GM23338 (cell line): ENCODE measurements around the gene SPIC. TPM values are rescaled to one million over a fixed set of nuclear protein-coding genes. Genes with fewer than 3 reads are reported as not detected.

Experiments
- ATAC-seq: fragments of 200-7000 bp; cut with Tn5 transposase; 3 replicates; pipeline ENCODE4 v1.9.1; 2020
- DNase-seq: peaks from one replicate; pipeline ENCODE4 v3.0.0-alpha.2; 2015; ENCODE audit warnings: low spot score
- H2AFZ ChIP-seq: fragments of 200-600 bp; sonication (generic); 2 replicates; pipeline ENCODE4 v1.8.0; 2016; ENCODE audit warnings: antibody characterized with exemption, mild to moderate bottlenecking, moderate library complexity
- H3F3A ChIP-seq: fragments of 200-600 bp; sonication (generic); replicated peaks from 2 replicates; pipeline ENCODE4 v1.8.0; 2017; ENCODE audit warnings: antibody characterized with exemption, mixed run types, low read depth
- H3K27ac ChIP-seq: fragments of 200-600 bp; sonication (generic); 2 replicates; pipeline ENCODE4 v1.6.1; 2016; ENCODE audit warnings: low read depth
- H3K27me3 ChIP-seq: fragments of 200-600 bp; sonication (generic); 2 replicates; pipeline ENCODE4 v1.8.0; 2016; ENCODE audit warnings: mild to moderate bottlenecking, mixed run types, moderate library complexity; ENCODE audit not compliant: insufficient read depth
- H3K36me3 ChIP-seq: fragments of 200-600 bp; sonication (generic); 2 replicates; pipeline ENCODE4 v1.8.0; 2016; ENCODE audit warnings: mild to moderate bottlenecking; ENCODE audit not compliant: insufficient read depth
- H3K4me1 ChIP-seq: fragments of 200-600 bp; sonication (generic); 2 replicates; pipeline ENCODE4 v1.8.0; 2016; ENCODE audit warnings: mild to moderate bottlenecking, moderate library complexity; ENCODE audit not compliant: insufficient read depth
- H3K4me2 ChIP-seq: fragments of 200-600 bp; sonication (generic); 2 replicates; pipeline ENCODE4 v1.7.1; 2017; ENCODE audit warnings: mixed run types
- H3K4me3 ChIP-seq: fragments of 200-600 bp; sonication (generic); 2 replicates; pipeline ENCODE4 v1.6.1; 2016; ENCODE audit warnings: mixed run types
- H3K79me2 ChIP-seq: fragments of 200-600 bp; sonication (generic); replicated peaks from 2 replicates; pipeline ENCODE4 v1.8.0; 2017; ENCODE audit warnings: mild to moderate bottlenecking; ENCODE audit not compliant: insufficient read depth
- H3K9me2 ChIP-seq: fragments of 200-600 bp; sonication (generic); 2 replicates; pipeline ENCODE4 v1.8.0; 2017; ENCODE audit not compliant: insufficient read depth
- H4K20me1 ChIP-seq: fragments of 200-600 bp; sonication (generic); replicated peaks from 2 replicates; pipeline ENCODE4 v1.8.0; 2017; ENCODE audit warnings: mild to moderate bottlenecking; ENCODE audit not compliant: insufficient read depth
- H3K27ac Mint-ChIP-seq: 2 replicates; pipeline ENCODE4 v1.8.0; 2020; ENCODE audit warnings: inconsistent platforms, mild to moderate bottlenecking, moderate library complexity, mixed read lengths
- H3K27me3 Mint-ChIP-seq: 3 replicates; pipeline ENCODE4 v1.8.0; 2022; ENCODE audit warnings: low read depth, mild to moderate bottlenecking, moderate library complexity, mixed read lengths, inconsistent platforms; ENCODE audit not compliant: insufficient read depth, poor library complexity
- H3K36me3 Mint-ChIP-seq: 3 replicates; pipeline ENCODE4 v1.8.0; 2021; ENCODE audit warnings: low read depth, mild to moderate bottlenecking, inconsistent platforms, moderate library complexity, mixed read lengths
- H3K4me1 Mint-ChIP-seq: 3 replicates; pipeline ENCODE4 v1.8.0; 2020; ENCODE audit warnings: mild to moderate bottlenecking, inconsistent platforms, mixed read lengths
- H3K4me3 Mint-ChIP-seq: 3 replicates; pipeline ENCODE4 v1.8.0; 2021; ENCODE audit warnings: moderate library complexity, mild to moderate bottlenecking, inconsistent platforms, mixed read lengths
- H3K9me3 Mint-ChIP-seq: 3 replicates; pipeline ENCODE4 v1.8.0; 2020; ENCODE audit warnings: moderate library complexity, mild to moderate bottlenecking, inconsistent platforms, mixed read lengths
- ETS1 ChIP-seq: IDR thresholded peaks from 2 replicates; pipeline ENCODE4 v1.6.1; 2016; ENCODE audit warnings: antibody characterized with exemption
- JUNB ChIP-seq: IDR thresholded peaks from one replicate; pipeline ENCODE4 v1.6.1; 2016; ENCODE audit warnings: antibody characterized with exemption; ENCODE audit not compliant: unreplicated experiment
- NANOG ChIP-seq: IDR thresholded peaks from 2 replicates; pipeline ENCODE4 v1.6.1; 2016; ENCODE audit warnings: antibody characterized with exemption, borderline replicate concordance
- STAT1 ChIP-seq: IDR thresholded peaks from one replicate; pipeline ENCODE4 v1.6.1; 2016; ENCODE audit warnings: antibody characterized with exemption; ENCODE audit not compliant: unreplicated experiment
- polyA plus RNA-seq: library from polyadenylated mRNA; unstranded; fragments of >200 nt; fragmentation: Nextera tagmentation; extraction: Ambion mirVana; gene quantifications from 2 replicates; pipeline ENCODE4 v1.2.1, GENCODE V29; 2016
- total RNA-seq: library from RNA; depleted of rRNA; stranded (reverse); fragments of >200 nt; shearing (Covaris generic); gene quantifications from 2 replicates; pipeline ENCODE4 v1.2.3, GENCODE V29; 2014
- TF ChIP-seq, protein P1 (sequence below): fragments of 250-450 bp; sonication (Bioruptor Pico); IDR thresholded peaks from 2 replicates; pipeline ENCODE4 v1.5.0; 2020; ENCODE audit warnings: mild to moderate bottlenecking, moderate library complexity

Gene SPIC
- total and polyA plus RNA-seq, 2 experiments from 2014 or later = not detected

GRCh38 chr12:101521136-101521535 is 46.0 kb downstream of the SPIC start (continued):
- TF ChIP-seq, protein P1, sequence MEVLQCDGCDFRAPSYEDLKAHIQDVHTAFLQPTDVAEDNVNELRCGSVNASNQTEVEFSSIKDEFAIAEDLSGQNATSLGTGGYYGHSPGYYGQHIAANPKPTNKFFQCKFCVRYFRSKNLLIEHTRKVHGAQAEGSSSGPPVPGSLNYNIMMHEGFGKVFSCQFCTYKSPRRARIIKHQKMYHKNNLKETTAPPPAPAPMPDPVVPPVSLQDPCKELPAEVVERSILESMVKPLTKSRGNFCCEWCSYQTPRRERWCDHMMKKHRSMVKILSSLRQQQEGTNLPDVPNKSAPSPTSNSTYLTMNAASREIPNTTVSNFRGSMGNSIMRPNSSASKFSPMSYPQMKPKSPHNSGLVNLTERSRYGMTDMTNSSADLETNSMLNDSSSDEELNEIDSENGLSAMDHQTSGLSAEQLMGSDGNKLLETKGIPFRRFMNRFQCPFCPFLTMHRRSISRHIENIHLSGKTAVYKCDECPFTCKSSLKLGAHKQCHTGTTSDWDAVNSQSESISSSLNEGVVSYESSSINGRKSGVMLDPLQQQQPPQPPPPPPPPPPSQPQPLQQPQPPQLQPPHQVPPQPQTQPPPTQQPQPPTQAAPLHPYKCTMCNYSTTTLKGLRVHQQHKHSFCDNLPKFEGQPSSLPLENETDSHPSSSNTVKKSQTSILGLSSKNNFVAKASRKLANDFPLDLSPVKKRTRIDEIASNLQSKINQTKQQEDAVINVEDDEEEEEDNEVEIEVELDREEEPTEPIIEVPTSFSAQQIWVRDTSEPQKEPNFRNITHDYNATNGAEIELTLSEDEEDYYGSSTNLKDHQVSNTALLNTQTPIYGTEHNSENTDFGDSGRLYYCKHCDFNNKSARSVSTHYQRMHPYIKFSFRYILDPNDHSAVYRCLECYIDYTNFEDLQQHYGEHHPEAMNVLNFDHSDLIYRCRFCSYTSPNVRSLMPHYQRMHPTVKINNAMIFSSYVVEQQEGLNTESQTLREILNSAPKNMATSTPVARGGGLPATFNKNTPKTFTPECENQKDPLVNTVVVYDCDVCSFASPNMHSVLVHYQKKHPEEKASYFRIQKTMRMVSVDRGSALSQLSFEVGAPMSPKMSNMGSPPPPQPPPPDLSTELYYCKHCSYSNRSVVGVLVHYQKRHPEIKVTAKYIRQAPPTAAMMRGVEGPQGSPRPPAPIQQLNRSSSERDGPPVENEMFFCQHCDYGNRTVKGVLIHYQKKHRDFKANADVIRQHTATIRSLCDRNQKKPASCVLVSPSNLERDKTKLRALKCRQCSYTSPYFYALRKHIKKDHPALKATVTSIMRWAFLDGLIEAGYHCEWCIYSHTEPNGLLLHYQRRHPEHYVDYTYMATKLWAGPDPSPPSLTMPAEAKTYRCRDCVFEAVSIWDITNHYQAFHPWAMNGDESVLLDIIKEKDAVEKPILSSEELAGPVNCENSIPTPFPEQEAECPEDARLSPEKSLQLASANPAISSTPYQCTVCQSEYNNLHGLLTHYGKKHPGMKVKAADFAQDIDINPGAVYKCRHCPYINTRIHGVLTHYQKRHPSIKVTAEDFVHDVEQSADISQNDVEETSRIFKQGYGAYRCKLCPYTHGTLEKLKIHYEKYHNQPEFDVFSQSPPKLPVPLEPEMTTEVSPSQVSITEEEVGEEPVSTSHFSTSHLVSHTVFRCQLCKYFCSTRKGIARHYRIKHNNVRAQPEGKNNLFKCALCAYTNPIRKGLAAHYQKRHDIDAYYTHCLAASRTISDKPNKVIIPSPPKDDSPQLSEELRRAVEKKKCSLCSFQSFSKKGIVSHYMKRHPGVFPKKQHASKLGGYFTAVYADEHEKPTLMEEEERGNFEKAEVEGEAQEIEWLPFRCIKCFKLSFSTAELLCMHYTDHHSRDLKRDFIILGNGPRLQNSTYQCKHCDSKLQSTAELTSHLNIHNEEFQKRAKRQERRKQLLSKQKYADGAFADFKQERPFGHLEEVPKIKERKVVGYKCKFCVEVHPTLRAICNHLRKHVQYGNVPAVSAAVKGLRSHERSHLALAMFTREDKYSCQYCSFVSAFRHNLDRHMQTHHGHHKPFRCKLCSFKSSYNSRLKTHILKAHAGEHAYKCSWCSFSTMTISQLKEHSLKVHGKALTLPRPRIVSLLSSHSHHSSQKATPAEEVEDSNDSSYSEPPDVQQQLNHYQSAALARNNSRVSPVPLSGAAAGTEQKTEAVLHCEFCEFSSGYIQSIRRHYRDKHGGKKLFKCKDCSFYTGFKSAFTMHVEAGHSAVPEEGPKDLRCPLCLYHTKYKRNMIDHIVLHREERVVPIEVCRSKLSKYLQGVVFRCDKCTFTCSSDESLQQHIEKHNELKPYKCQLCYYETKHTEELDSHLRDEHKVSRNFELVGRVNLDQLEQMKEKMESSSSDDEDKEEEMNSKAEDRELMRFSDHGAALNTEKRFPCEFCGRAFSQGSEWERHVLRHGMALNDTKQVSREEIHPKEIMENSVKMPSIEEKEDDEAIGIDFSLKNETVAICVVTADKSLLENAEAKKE (CRISPR knock-in tag) = no peak

DNA sequence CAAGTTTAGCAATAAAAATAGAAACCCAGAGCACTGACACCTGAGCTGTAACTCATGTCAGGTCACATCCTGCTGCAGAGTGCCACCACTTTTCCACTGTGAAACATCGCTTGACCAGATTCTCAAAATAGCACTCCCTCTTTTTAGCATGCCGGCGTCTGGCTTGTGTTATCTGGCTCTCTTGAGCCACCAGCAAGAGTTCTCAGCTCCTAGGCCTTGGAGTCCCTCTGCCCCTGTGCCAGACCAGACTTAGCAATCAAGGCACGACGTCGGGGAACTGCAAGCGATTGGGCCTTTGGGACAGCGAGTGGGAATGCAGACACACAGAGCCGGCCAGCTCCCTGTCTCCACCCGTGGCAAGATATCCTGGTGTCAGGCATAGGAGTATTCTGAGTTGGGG is 52.5 kb downstream of the SPIC start:
- no peaks in the 10 kb centered on the region for H3K27me3 ChIP-seq
- no peak overlapping the region for H3K27ac ChIP-seq
- no peaks in the 10 kb centered on the region for H3K4me1 Mint-ChIP-seq
- no peaks in the 10 kb centered on the region for H3K36me3 ChIP-seq
- DNase-seq = no peak
- no peaks in the 10 kb centered on the region for H3K9me2 ChIP-seq
- H3K27me3 Mint-ChIP-seq = peaks cover 7% of the 10 kb centered on the region
- H3K4me3 Mint-ChIP-seq = no peak overlapping the region
- H3K9me3 Mint-ChIP-seq = no peaks in the 10 kb centered on the region
- H3K79me2 ChIP-seq = no peaks in the 10 kb centered on the region
- H3K4me2 ChIP-seq = no peak overlapping the region
- no peak for ATAC-seq
- H3K4me3 ChIP-seq = no peak overlapping the region
- H3K36me3 Mint-ChIP-seq = no peaks in the 10 kb centered on the region
- no peak overlapping the region for H3K27ac Mint-ChIP-seq
- TF ChIP-seq NANOG (no peak), JUNB (no peak), ETS1 (no peak), STAT1 (no peak)
- H3F3A ChIP-seq = no peaks in the 10 kb centered on the region
- H4K20me1 ChIP-seq = no peaks in the 10 kb centered on the region
- H2AFZ ChIP-seq = peak overlapping the region; percentile 76
- H3K4me1 ChIP-seq = no peaks in the 10 kb centered on the region
